HG03108 (cell line): Measurements from ENCODE around the gene SRC.

Experiments used
- ATAC-seq: cut with Tn5 transposase; IDR thresholded peaks from one replicate; pipeline ENCODE4 v1.9.1; 2021; ENCODE audit warnings: moderate library complexity; ENCODE audit not compliant: unreplicated experiment

Gene SRC

DNA sequence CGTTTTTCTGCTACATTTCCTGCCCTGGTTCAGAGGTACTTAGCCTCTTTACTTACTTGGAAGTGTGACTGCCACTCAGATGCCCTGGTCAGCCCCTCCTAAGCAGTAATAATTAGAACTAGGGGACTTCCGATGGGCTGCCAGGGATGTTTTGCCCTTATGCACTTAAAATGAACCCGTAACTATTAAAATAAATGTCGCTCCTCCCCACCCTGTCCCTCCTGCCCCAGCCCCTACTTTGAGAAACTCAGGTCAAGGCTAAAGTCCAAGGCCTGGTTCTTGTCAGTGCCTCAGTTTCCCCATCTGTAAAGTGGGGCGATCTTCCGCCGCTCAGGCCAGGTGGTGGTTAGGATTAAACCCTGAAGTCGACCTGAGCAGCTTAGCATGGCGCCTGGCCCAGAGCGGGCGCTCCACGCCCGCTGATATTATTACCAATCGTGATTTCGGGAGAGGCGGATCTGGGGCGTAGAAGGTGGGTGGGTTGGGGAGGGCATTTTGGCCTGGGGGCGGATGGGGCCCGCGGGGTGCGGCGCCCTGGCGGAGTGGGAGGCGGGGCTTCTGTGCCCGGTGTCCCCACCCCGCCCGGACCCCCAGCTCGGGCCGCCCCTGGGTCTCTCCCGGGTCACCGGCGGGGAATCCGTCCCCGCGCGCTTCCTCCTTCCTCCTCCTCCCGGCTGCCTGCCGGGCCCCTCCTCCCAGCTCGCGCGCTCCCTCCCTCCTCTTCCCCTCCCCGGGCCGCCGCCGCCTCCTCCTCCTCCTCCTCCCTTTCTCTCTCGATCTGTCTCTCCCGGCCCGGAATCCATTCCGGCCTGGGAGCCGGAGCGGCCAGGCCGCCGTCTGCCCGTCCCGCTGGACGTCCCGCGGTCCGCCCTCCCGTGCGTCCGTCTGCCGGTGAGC, at the start of gene SRC:
Gene SRC, plus strand, starts transcription at position 802 of the 897 bp plus-strand sequence. CDS start 38,014 bp downstream, outside the sequence.
- no peak for ATAC-seq

DNA sequence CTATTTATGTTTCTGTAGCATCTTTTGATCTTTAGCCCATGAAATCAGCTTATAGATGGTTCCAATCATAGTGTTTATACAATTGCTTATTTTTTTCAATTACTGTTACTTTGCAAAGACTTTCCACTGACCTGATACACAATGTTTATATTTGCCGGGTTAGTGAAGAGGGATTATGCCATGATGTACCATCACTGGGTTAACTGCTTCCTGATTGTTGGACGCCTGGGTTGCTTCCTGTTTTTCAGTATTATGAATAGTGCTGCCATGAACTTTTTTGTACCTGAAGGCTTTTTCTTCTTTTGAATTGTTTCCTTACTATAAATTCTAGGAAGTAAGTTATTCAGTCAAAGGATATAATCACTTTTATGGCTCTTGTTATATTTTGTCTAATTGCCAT, 49.6 kb upstream of the SRC start:
- ATAC-seq: no peak

DNA sequence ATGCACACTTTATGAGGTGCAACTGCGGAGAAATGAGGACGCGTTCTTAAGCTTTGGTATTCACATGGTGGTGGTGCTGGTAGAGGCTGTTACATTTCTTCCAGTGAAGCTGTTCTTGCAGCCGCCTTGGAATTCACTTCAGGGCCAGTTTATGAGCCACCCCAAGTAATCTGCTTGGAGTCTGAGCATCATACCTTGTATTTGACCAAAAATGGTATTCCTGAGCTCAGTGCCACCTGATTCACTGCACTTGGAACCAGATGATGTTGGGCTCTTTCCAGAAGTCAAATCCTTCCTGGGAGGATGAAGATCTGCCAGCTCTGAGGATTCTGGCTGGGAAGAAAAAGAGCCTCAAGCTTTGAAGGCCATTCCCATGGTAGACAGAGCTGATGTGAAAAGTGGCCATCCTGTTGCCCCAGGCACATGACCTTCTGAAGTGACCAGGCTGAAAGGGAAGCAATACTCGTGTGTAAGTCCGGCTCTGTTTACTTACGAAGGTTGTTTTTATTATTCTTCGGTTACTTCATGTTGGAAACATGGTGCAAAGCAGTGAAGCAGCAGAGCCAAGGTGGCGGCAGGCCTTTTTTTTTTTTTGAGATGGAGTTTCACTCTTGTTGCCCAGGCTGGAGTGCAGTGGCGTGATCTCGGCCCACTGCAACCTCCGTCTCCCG, 48.7 kb upstream of the SRC start:
- ATAC-seq: no peak

DNA sequence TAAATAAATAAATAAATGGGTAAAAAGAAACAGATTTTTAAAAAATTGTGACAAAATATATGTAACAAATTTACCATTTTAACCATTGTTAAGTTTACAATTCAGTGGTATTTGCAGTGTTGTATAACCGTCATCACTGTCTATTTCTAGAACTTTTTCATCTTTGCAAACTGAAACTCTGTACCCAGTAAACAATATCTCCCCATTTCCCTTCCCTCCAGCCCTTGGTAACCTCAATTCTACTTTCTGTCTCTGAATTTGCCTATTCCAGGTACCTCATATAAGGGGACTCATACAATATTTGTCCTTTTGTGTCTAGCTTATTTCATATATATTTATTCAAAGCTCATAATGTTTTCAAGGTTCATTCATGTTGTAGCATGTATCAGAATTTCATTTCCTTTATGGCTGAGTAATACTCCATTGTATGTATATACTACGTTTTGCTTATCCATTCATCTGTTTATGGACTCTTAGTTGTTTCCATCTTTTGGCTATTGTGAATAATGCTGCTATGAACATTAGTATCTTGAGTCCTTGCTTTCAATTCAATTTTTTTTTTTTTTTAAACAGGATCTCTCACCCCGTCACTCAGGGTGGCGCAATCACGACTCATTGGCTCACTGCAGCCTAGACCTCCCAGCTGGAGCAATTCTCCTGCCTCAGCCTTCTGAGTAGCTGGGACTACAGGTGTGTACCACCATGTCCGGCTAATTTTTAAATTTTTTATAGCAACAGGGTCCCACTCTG, 47.6 kb upstream of the SRC start:
- no peak for ATAC-seq

DNA sequence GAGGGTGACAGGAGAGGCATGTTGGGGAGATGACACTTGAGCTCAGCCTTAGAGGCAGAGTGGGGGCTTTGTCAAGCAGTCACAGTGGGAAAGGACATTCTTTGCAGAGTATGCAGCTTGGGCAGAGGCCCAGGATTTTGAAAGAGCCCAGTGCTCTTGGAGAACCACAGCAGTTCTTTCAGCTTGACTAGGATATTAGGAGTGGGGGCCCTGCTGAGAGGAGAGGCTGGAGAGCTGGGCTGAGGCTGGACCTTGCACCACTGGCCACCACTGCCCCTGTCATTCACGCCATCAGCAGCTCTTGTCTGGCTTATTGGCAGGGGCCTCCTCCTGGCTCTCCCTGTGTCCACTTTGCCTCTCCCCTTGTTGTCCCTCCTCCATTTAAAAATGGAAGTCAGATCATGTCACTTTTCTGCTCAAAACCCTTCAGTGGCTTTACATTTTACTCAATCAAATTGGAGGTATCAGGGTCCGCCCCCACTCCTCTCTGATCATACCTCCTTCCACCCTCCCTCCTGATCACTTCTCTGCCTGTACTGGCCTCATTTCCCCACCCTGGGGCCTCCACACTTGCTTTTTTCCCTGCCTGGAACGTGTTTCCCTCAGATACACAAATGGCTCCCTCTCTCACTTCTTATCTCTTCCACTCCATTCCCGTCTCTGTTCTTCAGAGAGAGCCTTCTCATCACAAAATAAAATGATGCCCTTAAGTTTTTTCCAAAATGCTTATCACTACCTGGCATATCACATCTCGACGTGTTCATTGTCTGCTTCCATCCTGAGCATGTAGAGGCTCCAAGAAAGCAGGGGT, 46.0 kb upstream of the SRC start:
- ATAC-seq: no peak

DNA sequence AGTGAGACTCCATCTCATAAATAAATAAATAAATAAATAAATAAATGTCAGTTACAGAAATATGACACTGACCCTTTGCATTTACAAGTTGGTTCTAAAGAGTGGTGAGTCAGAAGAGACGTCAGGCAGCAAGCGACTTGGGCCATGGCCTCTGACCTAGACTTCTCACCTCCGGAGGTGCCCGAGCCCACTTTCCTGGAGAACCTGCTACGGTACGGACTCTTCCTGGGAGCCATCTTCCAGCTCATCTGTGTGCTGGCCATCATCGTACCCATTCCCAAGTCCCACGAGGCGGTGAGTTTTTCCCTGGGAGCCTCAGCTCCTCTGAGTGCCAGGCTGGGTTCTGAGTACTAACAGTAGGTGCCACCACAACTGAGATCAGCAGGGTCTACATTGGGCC, 44.8 kb upstream of the SRC start:
- no peak for ATAC-seq

DNA sequence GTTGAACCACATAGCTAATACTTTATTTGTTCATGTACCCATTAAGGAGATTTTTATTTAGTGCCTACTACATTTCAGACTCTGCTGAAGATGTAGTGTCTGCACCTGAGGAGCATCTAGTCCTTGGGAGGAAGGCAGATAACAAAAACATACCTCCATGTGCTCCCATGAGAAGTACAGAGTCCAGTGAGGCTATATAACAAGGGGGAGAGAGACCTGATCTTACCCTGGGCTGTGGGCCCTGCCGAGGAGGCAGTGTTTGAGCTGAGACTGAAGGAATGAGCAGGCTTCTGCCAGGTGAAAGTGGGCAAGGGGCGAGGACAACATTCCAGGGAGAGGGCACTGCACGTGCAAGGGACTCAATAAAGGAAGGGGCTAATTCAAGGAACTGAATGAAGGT, 44.4 kb upstream of the SRC start:
- no peak for ATAC-seq

DNA sequence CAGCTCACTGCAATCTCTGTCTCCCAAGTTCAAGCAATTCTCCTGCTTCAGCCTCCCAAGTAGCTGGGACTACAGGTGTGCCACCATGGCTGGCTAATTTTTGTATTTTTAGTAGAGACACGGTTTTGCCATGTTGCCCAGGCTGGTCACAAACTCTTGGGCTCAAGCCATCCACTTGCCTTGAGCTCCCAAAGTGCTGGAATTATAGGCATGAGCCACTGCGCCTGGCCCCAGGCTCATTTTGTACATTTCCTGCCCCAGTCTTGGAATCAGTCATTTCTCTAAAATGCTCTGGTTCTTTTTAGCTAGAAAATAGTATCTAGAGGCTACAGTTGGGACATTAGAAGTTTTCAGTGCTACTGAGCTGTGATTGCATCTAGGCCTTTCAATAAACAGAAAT, 43.0 kb upstream of the SRC start:
- no peak for ATAC-seq

DNA sequence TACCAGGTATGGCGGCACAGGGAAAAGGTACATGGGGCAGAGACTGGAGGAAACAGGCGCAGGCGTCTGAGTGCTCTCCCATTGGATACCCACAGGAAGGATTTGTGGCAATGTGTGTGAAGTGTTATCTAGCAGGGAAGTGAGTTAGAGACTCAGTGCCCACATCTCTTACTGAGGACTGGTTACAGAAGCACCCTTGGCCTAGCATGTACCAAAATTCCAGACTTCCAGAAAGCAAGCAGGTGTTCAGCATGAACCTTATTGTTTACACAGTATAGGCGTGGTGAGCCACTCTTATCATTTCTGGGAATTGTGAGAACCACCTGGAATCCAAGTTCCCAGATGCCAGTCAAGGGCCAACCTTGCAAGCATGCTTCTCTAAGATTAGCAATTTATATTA, 42.3 kb upstream of the SRC start:
- ATAC-seq: no peak

DNA sequence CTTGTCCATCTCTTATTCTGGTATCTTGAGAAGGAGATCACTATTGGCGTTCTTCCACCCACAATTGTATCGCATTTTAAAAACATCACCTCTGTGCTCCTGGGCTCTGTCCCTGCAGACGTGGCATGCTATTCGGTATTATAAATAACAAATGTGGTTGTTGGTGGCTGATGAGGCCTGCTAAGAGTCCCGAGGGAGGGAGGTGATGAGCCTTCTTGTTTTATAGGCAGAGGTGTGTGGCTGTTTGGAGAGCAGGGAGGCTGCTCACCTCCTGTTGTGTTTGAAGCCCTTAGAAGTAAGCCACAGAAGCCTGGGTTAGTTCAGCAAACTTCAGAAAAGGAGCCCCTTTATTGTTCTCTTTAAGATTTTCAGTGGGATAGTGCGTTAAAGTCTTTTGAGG, 40.9 kb upstream of the SRC start:
- no peak for ATAC-seq

DNA sequence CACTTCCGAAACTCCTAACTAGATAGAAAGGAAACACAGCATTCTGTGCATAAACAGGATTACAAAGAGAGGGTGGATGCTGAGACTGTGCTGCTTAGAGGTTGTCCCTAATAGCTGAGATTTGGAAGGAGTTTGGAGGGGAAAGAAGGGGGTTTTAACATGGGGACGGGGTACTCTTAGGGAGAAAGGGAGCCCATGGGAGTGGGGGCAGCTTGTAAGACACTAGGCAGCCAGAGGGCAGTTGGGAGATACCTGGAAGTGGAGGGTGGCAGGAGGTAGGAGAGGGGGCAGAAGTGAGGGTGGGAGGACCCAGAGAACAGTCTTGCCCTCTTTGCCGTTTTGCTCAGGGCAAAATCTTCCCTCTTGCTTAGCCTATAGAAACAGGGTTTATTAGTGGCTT, 40.1 kb upstream of the SRC start:
- no peak for ATAC-seq

DNA sequence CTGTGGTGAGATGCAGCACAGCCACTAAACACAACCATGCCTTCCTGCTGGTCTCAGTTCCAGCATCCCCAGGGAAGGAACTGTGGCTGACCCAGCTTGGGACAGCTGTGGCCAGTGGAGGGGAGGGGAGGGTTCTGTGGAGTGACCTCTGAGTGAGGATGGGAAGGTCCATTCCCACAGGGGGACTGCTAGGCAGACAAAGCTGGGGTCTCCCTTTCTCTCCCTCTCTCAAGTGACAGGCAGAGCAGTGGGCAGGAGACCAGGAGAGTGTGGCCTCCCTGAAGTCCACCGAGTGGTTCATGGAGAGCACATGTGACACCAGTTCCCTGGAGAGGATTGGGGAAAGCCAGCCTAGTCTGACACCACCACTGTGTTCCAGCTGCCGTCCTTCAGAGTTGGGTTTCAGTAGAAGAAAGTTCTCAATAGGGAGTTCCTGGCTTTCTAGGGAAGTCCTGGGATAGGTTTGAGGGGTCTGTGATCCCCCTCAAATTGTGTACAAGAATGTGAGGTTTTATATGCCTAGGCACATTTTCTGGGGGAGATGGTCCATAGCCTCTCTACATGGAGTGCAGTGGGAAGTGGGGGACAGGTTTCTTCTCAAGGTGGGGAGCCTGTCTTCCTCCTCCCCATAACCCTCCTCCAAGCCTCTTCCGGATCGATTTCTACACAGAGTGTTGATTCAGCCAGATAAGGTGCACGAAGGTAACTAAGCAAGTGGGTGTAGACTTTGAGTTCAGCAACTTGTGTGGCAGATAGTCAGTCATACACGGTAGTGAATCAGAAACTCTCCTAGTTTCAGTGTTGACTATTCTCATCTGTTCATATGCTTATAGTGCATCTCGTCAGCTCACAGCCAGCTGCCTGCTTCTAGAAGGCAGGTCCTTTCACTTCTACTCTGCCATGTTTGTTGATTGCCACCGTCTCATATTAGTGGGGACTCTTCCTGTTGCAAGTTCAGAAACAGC, 37.6 kb upstream of the SRC start:
- peak; percentile 91 for ATAC-seq

DNA sequence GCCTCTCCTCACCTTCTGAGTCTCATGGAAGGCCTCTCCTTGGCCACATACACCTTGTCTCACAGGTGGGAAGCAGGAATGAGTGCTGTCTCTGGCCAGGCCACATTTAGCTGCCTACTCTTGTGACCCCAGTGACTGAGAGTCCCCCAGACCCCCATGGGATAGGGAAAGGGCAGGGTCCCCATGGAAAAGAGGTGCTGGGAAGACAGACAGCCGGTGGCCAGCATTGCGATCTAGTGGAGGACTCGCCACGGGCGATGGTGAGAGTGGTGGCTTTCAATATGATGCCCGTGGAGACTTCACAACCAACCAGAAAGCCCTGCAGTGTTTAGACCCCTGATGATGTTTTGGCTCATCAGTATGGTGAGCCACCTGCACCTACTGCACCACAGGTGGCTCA, 36.6 kb upstream of the SRC start:
- ATAC-seq: no peak

DNA sequence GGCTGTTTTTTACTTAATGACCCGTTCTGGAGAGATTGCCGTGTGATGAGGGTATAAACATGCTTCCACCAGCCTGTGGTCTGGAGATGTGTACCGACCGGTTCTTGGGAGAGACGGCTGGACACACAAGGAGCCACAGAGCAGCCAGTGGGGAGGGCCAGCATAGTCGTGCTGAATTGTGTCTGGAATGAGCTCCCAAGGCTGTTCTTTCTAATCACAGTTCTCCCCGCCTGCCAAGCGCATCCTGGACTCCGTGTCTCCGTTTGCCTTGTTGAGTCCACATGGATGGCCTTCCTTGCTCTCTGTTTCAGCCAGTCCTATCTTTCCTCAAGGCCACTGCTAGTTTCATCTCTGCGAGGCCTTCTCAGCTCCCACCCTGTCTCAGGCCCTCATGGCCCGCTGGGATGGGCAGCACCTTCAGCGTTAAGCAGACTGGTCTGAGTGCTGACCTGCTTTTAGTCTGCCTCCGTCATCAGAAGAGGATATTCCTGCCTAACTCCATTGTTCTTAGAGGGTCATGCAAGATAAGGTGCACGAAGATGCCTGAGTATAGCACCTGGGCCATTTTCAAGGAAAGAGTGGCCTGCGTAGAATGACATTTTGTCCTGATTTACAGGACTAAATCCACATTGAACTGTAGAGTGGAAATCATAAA, 35.9 kb upstream of the SRC start:
- ATAC-seq: no peak

DNA sequence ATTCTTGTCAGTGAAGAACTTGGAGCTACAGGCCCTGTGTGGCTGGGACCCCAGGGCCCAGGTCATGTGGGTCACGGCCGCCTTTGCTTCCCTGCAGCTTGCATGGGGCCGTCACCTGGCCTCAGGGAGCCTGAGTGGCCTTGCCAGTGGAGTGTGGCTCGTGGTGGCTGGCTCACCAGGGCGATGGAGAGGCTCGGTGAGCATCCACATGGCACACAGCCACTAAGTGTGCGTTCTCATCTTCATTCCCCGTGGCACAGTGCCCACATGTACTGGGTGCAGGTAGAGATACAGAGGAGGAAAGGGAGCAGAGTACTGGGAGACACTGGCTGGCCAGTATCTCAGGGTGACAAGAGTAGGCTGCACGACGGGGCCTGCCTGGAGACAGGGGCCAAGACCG, 35.0 kb upstream of the SRC start:
- no peak for ATAC-seq

DNA sequence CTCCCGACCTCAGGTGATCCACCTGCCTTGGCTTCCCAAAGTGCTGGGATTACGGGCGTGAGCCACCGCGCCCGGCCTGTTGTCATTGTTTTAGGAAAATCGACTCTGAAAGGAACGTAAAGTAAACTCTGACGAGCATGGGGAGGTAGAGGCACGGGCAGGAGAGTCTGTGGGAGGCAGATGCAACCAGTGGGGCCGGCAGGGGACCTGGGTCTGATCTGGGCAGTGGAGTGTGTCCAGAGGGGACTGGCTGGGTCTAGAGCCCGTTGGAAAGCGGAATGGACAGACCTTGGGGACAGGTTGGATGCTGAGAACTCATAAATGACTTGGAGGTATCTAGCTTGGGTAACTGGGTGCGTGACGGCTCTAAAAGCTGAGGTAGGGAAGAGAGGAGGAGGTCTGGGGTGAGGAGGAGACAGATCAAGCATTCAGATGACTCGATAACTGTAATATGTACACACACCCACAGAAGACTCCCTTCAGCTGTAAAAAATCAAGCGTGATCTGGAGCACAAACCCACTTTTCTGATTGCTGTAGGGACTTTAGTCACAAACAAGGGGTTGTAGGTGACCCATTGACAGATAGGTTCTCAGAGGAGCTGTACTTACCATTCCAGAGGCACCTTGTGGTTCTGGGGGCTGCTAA, 34.1 kb upstream of the SRC start:
- no peak for ATAC-seq

DNA sequence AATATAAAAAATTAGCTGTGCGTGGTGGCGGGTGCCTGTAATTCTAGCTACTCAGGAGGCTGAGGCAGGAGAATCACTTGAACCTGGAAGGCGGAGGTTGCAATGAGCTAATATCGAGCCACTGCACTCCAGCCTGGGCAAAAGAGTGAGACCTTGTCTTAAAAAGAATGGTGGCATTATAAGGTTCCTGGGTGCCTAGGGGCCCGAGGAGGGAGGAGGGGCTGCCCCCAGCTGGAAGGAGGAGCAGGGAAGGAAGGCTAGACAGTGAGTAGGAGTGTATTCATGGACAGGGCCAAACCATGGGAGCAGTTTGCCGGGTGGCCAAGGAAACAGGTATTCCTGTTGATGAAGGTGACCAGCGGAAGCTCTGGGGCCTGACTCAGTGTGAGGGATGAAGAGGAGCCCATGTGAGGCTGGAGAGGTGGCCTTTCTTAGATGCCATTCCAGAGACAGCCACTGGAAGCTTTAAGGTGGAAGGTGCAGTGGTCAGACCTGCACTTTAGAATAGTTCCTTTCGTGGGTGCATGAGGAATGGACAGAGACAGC, 32.3 kb upstream of the SRC start:
- ATAC-seq: no peak

DNA sequence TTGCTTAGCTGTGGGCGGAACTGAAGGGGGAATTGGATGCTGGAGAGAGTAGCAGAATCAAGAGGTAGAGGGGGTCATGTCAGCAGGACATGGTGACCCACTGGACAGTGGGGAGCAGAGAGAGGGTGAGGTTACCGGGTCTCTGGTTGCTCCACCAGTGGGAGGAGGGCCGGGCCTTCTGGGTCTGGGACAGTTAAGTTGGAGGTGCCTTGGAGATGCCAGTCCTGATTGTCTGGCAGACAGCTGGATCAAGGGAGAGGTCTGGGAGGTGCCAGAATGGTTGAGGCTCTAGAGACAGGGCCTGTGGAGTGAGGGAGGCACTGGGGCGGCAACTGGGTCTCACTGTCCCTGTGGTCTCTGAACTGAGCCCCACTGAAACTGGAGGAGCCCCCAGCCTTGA, 31.8 kb upstream of the SRC start:
- no peak for ATAC-seq
